Dermis blood vessel endothelial cell (primary cell): Measurements from ENCODE around the gene EIF2S2. TPM values are rescaled to one million over a fixed set of nuclear protein-coding genes. Genes with fewer than 3 reads are reported as not detected.
"Not testable (repeated sequence)": the region's sequence is repeated elsewhere in the genome, so short reads cannot be mapped to it uniquely, and the experiment has no call there.

Experiments used
- DNase-seq: peaks from one replicate; pipeline ENCODE4 v3.0.0; 2010
- total RNA-seq: library from RNA; depleted of rRNA; stranded (reverse); fragments of >200 nt; gene quantifications from 2 replicates; pipeline ENCODE4 v1.2.3, GENCODE V29; 2014

The EIF2S2 gene
- total RNA-seq = 90.2 and 151 TPM in 2 replicates

- peak; percentile 99 for DNase-seq
Observed at GRCh38 chr20:34111702-34112599, at the start of gene EIF2S2. Gene EIF2S2, minus strand, starts transcription at chr20:34112243. Its CDS starts 133 bp downstream, at chr20:34112110.

GRCh38 chr20:34157697-34158096 is 45.7 kb upstream of the EIF2S2 start:
- not testable (repeated sequence) for DNase-seq

GRCh38 chr20:34155836-34156235 is 43.8 kb upstream of the EIF2S2 start:
- no peak for DNase-seq

GRCh38 chr20:34153169-34153568 is 41.1 kb upstream of the EIF2S2 start:
- not testable (repeated sequence) for DNase-seq

GRCh38 chr20:34152073-34152472 is 40.0 kb upstream of the EIF2S2 start:
- not testable (repeated sequence) for DNase-seq

GRCh38 chr20:34150306-34151000 is 38.4 kb upstream of the EIF2S2 start:
- no peak for DNase-seq

- no peak for DNase-seq
Observed at GRCh38 chr20:34145280-34145819, 33.3 kb upstream of the EIF2S2 start.

GRCh38 chr20:34143951-34144350 is 31.9 kb upstream of the EIF2S2 start:
- DNase-seq = peak; percentile 58

- no peak for DNase-seq
Observed at GRCh38 chr20:34142121-34142520, 30.1 kb upstream of the EIF2S2 start.

- DNase-seq = no peak
Observed at GRCh38 chr20:34141293-34141692, 29.2 kb upstream of the EIF2S2 start.

- not testable (repeated sequence) for DNase-seq
Observed at GRCh38 chr20:34135525-34136275, 23.7 kb upstream of the EIF2S2 start.

- not testable (repeated sequence) for DNase-seq
Observed at GRCh38 chr20:34133365-34133860, 21.4 kb upstream of the EIF2S2 start.

GRCh38 chr20:34132943-34133342 is 20.9 kb upstream of the EIF2S2 start:
- DNase-seq = not testable (repeated sequence)

GRCh38 chr20:34132491-34132890 is 20.4 kb upstream of the EIF2S2 start:
- DNase-seq = not testable (repeated sequence)

GRCh38 chr20:34131491-34131890 is 19.4 kb upstream of the EIF2S2 start:
- no peak for DNase-seq

GRCh38 chr20:34129518-34130162 is 17.6 kb upstream of the EIF2S2 start:
- DNase-seq = peak; percentile 88

- no peak for DNase-seq
Observed at GRCh38 chr20:34127792-34128191, 15.7 kb upstream of the EIF2S2 start.

GRCh38 chr20:34124469-34125249 is 12.6 kb upstream of the EIF2S2 start:
- DNase-seq = no peak

GRCh38 chr20:34123309-34123708 is 11.3 kb upstream of the EIF2S2 start:
- DNase-seq = no peak

GRCh38 chr20:34122274-34122980 is 10.4 kb upstream of the EIF2S2 start:
- no peak for DNase-seq
